SK-N-SH (cell line): ENCODE data around the gene AEBP1. TPM values are rescaled to one million over a fixed set of nuclear protein-coding genes. Genes with fewer than 3 reads are reported as not detected.
A peak's percentile ranks its signal among the peaks of the same experiment; 100 is the strongest.

Experiments used
- CTCF ChIA-PET: fragments of 300-600, 350-600 bp; formaldehyde crosslinking; extraction: SDS; loops from one replicate; lab custom pipeline; 2021; lab: Yijun Ruan, JAX
- POLR2A ChIA-PET: fragments of 350-600 bp; sonication (Branson Sonifier 250); formaldehyde crosslinking; extraction: SDS; loops from one replicate; lab custom pipeline; 2020; ENCODE audit warnings: antibody characterized with exemption, inconsistent platforms; lab: Yijun Ruan, JAX
- DNase-seq: peaks from one replicate; pipeline ENCODE4 v3.0.0; 2012
- H2AFZ ChIP-seq: fragments of 200-600 bp; sonication (generic); 2 replicates; pipeline ENCODE4 v1.8.1; 2016; ENCODE audit warnings: antibody characterized with exemption, mild to moderate bottlenecking, low read depth
- H3F3A ChIP-seq: fragments of 200-600 bp; sonication (generic); replicated peaks from 2 replicates; pipeline ENCODE3; 2016; ENCODE audit warnings: antibody characterized with exemption, mild to moderate bottlenecking; ENCODE audit not compliant: insufficient read depth
- H3K27ac ChIP-seq, 2 experiments: fragments of 200-500 bp in 1 of 2; fragments of 200-600 bp in 1 of 2; sonication (Bioruptor generic) in 1 of 2; sonication (generic), shearing (Covaris generic) in 1 of 2; 2 replicates each; pipeline versions ENCODE4 v1.5.1 to v1.6.1; 2014 to 2016; ENCODE audit warnings: low read depth in 2 of 2, inconsistent platforms in 1 of 2, low read length in 1 of 2, mild to moderate bottlenecking in 1 of 2, mixed read lengths in 1 of 2
- H3K27me3 ChIP-seq: fragments of 200-600 bp; sonication (generic), shearing (Covaris generic); 2 replicates; pipeline ENCODE4 v1.6.1; 2016; ENCODE audit warnings: mixed run types; ENCODE audit not compliant: insufficient read depth
- H3K36me3 ChIP-seq, 2 experiments: fragments of 200-500 bp in 1 of 2; fragments of 200-600 bp in 1 of 2; sonication (Bioruptor generic) in 1 of 2; sonication (generic) in 1 of 2; replicated peaks in 1 of 2; 2 replicates each; pipeline versions ENCODE3 to v1.5.1; 2014 to 2016; ENCODE audit warnings: low read length in 1 of 2, mild to moderate bottlenecking in 1 of 2; ENCODE audit not compliant: insufficient read depth in 2 of 2, control insufficient read depth in 1 of 2
- H3K4me1 ChIP-seq, 2 experiments: fragments of 200-500 bp in 1 of 2; fragments of 200-600 bp in 1 of 2; sonication (Bioruptor generic) in 1 of 2; sonication (generic), shearing (Covaris generic) in 1 of 2; 2 replicates each; pipeline versions ENCODE4 v1.5.1 to v1.6.1; 2014 to 2016; ENCODE audit warnings: low read depth in 1 of 2, low read length in 1 of 2, mixed run types in 1 of 2; ENCODE audit not compliant: insufficient read depth in 2 of 2, control insufficient read depth in 1 of 2
- H3K4me2 ChIP-seq: fragments of 200-600 bp; sonication (generic), shearing (Covaris generic); 2 replicates; pipeline ENCODE4 v1.6.1; 2017; ENCODE audit warnings: mixed run types
- H3K4me3 ChIP-seq, 2 experiments: fragments of 200-500 bp in 1 of 2; fragments of 200-600 bp in 1 of 2; sonication (Bioruptor generic) in 1 of 2; sonication (generic), shearing (Covaris generic) in 1 of 2; 2 replicates each; pipeline versions ENCODE4 v1.5.1 to v1.8.1; 2014 to 2016; ENCODE audit warnings: low read depth in 2 of 2, inconsistent platforms in 1 of 2, low read length in 1 of 2, mild to moderate bottlenecking in 1 of 2, mixed read lengths in 1 of 2, moderate library complexity in 1 of 2
- H3K79me2 ChIP-seq: fragments of 200-600 bp; sonication (generic); 2 replicates; pipeline ENCODE4 v1.8.1; 2017; ENCODE audit warnings: mild to moderate bottlenecking; ENCODE audit not compliant: insufficient read depth
- H3K9ac ChIP-seq: fragments of 200-600 bp; sonication (generic); 2 replicates; pipeline ENCODE4 v1.6.1; 2017; ENCODE audit warnings: mixed run types
- H3K9me2 ChIP-seq: fragments of 200-600 bp; sonication (generic); 2 replicates; pipeline ENCODE4 v1.6.1; 2017; ENCODE audit warnings: mixed run types
- H3K9me3 ChIP-seq: fragments of 200-600 bp; sonication (generic); 2 replicates; pipeline ENCODE4 v1.6.1; 2017; ENCODE audit warnings: mixed run types, mild to moderate bottlenecking, moderate library complexity
- H4K20me1 ChIP-seq: fragments of 200-600 bp; sonication (generic); 2 replicates; pipeline ENCODE4 v1.6.1; 2017; ENCODE audit warnings: mild to moderate bottlenecking, mixed run types; ENCODE audit not compliant: insufficient read depth
- CHD2 ChIP-seq: fragments of 150-350 bp; IDR thresholded peaks from 2 replicates; pipeline ENCODE4 v1.6.1; 2018; ENCODE audit warnings: low read length; ENCODE audit not compliant: partially characterized antibody
- CTCF ChIP-seq: fragments of 200-600 bp; sonication (generic); IDR thresholded peaks from 2 replicates; pipeline ENCODE4 v1.6.1; 2017; ENCODE audit warnings: antibody characterized with exemption, mild to moderate bottlenecking, moderate library complexity
- ELF1 ChIP-seq: IDR thresholded peaks from 2 replicates; pipeline ENCODE4 v1.4.0; 2012
- EP300 ChIP-seq, 2 experiments: IDR thresholded peaks; 2 replicates each; pipeline versions ENCODE4 v1.4.0 to v1.6.1; 2012; ENCODE audit warnings: borderline replicate concordance in 1 of 2, low read depth in 1 of 2, low read length in 1 of 2
- FOSL2 ChIP-seq: IDR thresholded peaks from 2 replicates; pipeline ENCODE4 v1.4.0; 2012; ENCODE audit warnings: low read depth, mild to moderate bottlenecking, moderate library complexity, borderline replicate concordance
- FOXJ3 ChIP-seq: sonication (generic); formaldehyde crosslinking; IDR thresholded peaks from 2 replicates; pipeline ENCODE4 v1.5.1; 2020; ENCODE audit warnings: mild to moderate bottlenecking, missing genetic modification reagents
- GABPA ChIP-seq: IDR thresholded peaks from 2 replicates; pipeline ENCODE4 v1.4.0; 2012; ENCODE audit warnings: low read depth, mild to moderate bottlenecking
- JUND ChIP-seq: IDR thresholded peaks from 2 replicates; pipeline ENCODE4 v1.4.0; 2012
- NRF1 ChIP-seq: IDR thresholded peaks from 2 replicates; pipeline ENCODE4 v1.6.1; 2012; ENCODE audit warnings: low read depth, mild to moderate bottlenecking, low read length
- RAD21 ChIP-seq: IDR thresholded peaks from 2 replicates; pipeline ENCODE4 v1.6.1; 2012; ENCODE audit warnings: mild to moderate bottlenecking, low read length
- RFX5 ChIP-seq: IDR thresholded peaks from 2 replicates; pipeline ENCODE4 v1.6.1; 2012; ENCODE audit warnings: mild to moderate bottlenecking, improper control_type of control experiment, low read length
- SMC3 ChIP-seq: IDR thresholded peaks from 2 replicates; pipeline ENCODE4 v1.6.1; 2012; ENCODE audit warnings: low read depth, low read length, improper control_type of control experiment
- TCF12 ChIP-seq: IDR thresholded peaks from 2 replicates; pipeline ENCODE4 v1.4.0; 2012
- YY1 ChIP-seq: IDR thresholded peaks from 2 replicates; pipeline ENCODE4 v1.4.0; 2012; ENCODE audit warnings: low read depth, mild to moderate bottlenecking
- WGBS: methylation state at CpG from one replicate; pipeline ENCODE4 v1.1.6; 2017; ENCODE audit warnings: low lambda C conversion rate; 5-methylcytosine and 5-hydroxymethylcytosine counted together
- polyA plus RNA-seq, 3 experiments: library from polyadenylated mRNA; depleted of rRNA; stranded (reverse); fragments of >200 nt; gene quantifications; 2 replicates each; pipeline ENCODE4 v1.2.3, GENCODE V29; 2012
- TF ChIP-seq, protein P1 (sequence below): IDR thresholded peaks from 2 replicates; pipeline ENCODE4 v1.4.0; 2012; ENCODE audit warnings: low read depth, borderline replicate concordance
- TF ChIP-seq, protein P2 (sequence below): fragments of 150-350 bp; IDR thresholded peaks from 2 replicates; pipeline ENCODE4 v1.6.1; 2017; ENCODE audit warnings: antibody characterized with exemption, low read length, low read depth, borderline replicate concordance

The AEBP1 gene
- polyA plus RNA-seq, 1 of the 3 experiments (the other 2 are of a cell fraction), result 105 TPM

- no peak for DNase-seq
- no peaks in the 10 kb centered on the region for H3K9me2 ChIP-seq
- H3F3A ChIP-seq, result peaks cover 38% of the 10 kb centered on the region
- H4K20me1 ChIP-seq, result no peaks in the 10 kb centered on the region
- H2AFZ ChIP-seq, result no peak overlapping the region
- H3K4me2 ChIP-seq, result no peak overlapping the region
- TF ChIP-seq SMC3, result no peak
- no peak for TF ChIP-seq RAD21
- no peak for TF ChIP-seq JUND
- TF ChIP-seq ELF1, result no peak
- no peak for TF ChIP-seq TCF12
- no peak for TF ChIP-seq CHD2
- TF ChIP-seq, protein P1, sequence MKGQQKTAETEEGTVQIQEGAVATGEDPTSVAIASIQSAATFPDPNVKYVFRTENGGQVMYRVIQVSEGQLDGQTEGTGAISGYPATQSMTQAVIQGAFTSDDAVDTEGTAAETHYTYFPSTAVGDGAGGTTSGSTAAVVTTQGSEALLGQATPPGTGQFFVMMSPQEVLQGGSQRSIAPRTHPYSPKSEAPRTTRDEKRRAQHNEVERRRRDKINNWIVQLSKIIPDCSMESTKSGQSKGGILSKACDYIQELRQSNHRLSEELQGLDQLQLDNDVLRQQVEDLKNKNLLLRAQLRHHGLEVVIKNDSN, result no peak
- TF ChIP-seq YY1, result no peak
- no peak for TF ChIP-seq FOXJ3 (CRISPR knock-in tag)
- no peak for TF ChIP-seq CTCF
- no peak for TF ChIP-seq RFX5
- CTCF ChIA-PET, result interaction anchor here (0.6 to 2.6 kb wide), 12 partner anchors 9 to 467 kb away, joined by 3 to 15 read pairs (median 4); partner anchors contain the start of genes POLD2 and YKT6
- H3K27me3 ChIP-seq, result no peaks in the 10 kb centered on the region
- H3K4me3 ChIP-seq, result no peak overlapping the region
- 88% methylated on average over 6 of the region's 6 CpGs for WGBS
- H3K9me3 ChIP-seq, result no peaks in the 10 kb centered on the region
- no peaks in the 10 kb centered on the region for H3K79me2 ChIP-seq
- H3K36me3 ChIP-seq, result no peaks in the 10 kb centered on the region
- no peak overlapping the region for H3K27ac ChIP-seq
- peaks cover 9 to 41% of the 10 kb centered on the region in 2 experiments; a peak in 2 of 4 replicates for H3K4me1 ChIP-seq
- POLR2A ChIA-PET, result no interaction called here
- no peak overlapping the region for H3K9ac ChIP-seq
Observed at GRCh38 chr7:44098092-44099068, 5.8 kb upstream of the AEBP1 start.

- 89% methylated on average over 4 of the region's 4 CpGs for WGBS
- ChIA-PET POLR2A (no interaction called here), CTCF (interaction anchor here (0.6 to 2.6 kb wide), 6 partner anchors 12 to 466 kb away, joined by 3 to 15 read pairs (median 4); no protein-coding TSS in a partner anchor)
- Histone ChIP-seq H3K27ac (peak overlapping the region in 1 of 2 experiments; percentile 93; a peak in 2 of 4 replicates), H3K36me3 (no peaks in the 10 kb centered on the region), H3K4me1 (peaks cover 15 to 40% of the 10 kb centered on the region in 2 experiments; a peak in 2 of 4 replicates), H3K9me2 (no peaks in the 10 kb centered on the region), H3K9me3 (no peaks in the 10 kb centered on the region), H3K4me2 (no peak overlapping the region; the same call in 1 of the 2 replicates), H4K20me1 (no peaks in the 10 kb centered on the region), H2AFZ (peak overlapping the region; percentile 96; the same call in 1 of the 2 replicates), H3K79me2 (peaks cover 5% of the 10 kb centered on the region), H3K4me3 (no peak overlapping the region), H3F3A (peaks cover 42% of the 10 kb centered on the region), H3K9ac (no peak overlapping the region), H3K27me3 (no peaks in the 10 kb centered on the region)
- no peak for DNase-seq
- TF ChIP-seq CTCF, result no peak
- TF ChIP-seq FOSL2, result no peak
- TF ChIP-seq, protein P2, sequence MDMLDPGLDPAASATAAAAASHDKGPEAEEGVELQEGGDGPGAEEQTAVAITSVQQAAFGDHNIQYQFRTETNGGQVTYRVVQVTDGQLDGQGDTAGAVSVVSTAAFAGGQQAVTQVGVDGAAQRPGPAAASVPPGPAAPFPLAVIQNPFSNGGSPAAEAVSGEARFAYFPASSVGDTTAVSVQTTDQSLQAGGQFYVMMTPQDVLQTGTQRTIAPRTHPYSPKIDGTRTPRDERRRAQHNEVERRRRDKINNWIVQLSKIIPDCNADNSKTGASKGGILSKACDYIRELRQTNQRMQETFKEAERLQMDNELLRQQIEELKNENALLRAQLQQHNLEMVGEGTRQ, result no peak
- no peak for TF ChIP-seq CHD2
- TF ChIP-seq GABPA, result no peak
- no peak for TF ChIP-seq NRF1
- TF ChIP-seq EP300 (IDR thresholded peaks at IDR 0.05; ENCODE audit: borderline replicate concordance in 1 of 2, low read depth in 1 of 2, low read length in 1 of 2), result no peak
Observed at GRCh38 chr7:44099669-44100068, 4.5 kb upstream of the AEBP1 start.
